Large intestine (tissue), 3 donors: ENCODE data around the gene CCDC85A. TPM values are rescaled to one million over a fixed set of nuclear protein-coding genes. Genes with fewer than 3 reads are reported as not detected.

ENCODE experiments used
- DNase-seq, 2 donors: peaks; one replicate each; pipeline versions ENCODE4 v3.0.0 to v3.0.0-alpha.2; 2013
- H3K27ac ChIP-seq: one replicate; pipeline ENCODE4 v1.5.1; 2013; ENCODE audit warnings: low read length
- H3K27me3 ChIP-seq: 2 replicates; pipeline ENCODE4 v1.6.1; 2013; ENCODE audit warnings: low read length; ENCODE audit not compliant: control insufficient read depth, insufficient read depth
- H3K36me3 ChIP-seq: 2 replicates; pipeline ENCODE4 v1.6.1; 2013; ENCODE audit warnings: low read length; ENCODE audit not compliant: control insufficient read depth, insufficient read depth
- H3K4me1 ChIP-seq: one replicate; pipeline ENCODE4 v1.6.1; 2013; ENCODE audit warnings: low read length; ENCODE audit not compliant: control insufficient read depth, insufficient read depth
- H3K4me3 ChIP-seq: one replicate; pipeline ENCODE4 v1.5.1; 2013; ENCODE audit warnings: low read length
- H3K9me3 ChIP-seq: one replicate; pipeline ENCODE4 v1.6.1; 2013; ENCODE audit warnings: mild to moderate bottlenecking, low read depth, low read length, moderate library complexity; ENCODE audit not compliant: control insufficient read depth
- WGBS: methylation state at CpG from one replicate; pipeline ENCODE4 v1.1.5; 2013; ENCODE audit warnings: low lambda C conversion rate; ENCODE audit not compliant: insufficient coverage; 5-methylcytosine and 5-hydroxymethylcytosine counted together
- polyA plus RNA-seq: library from polyadenylated mRNA; unstranded; fragments of 120-200 nt; gene quantifications from one replicate; pipeline ENCODE4 v1.2.1, GENCODE V29; 2013

Gene CCDC85A
- polyA plus RNA-seq, 1 donor, result 1.0 TPM

DNA sequence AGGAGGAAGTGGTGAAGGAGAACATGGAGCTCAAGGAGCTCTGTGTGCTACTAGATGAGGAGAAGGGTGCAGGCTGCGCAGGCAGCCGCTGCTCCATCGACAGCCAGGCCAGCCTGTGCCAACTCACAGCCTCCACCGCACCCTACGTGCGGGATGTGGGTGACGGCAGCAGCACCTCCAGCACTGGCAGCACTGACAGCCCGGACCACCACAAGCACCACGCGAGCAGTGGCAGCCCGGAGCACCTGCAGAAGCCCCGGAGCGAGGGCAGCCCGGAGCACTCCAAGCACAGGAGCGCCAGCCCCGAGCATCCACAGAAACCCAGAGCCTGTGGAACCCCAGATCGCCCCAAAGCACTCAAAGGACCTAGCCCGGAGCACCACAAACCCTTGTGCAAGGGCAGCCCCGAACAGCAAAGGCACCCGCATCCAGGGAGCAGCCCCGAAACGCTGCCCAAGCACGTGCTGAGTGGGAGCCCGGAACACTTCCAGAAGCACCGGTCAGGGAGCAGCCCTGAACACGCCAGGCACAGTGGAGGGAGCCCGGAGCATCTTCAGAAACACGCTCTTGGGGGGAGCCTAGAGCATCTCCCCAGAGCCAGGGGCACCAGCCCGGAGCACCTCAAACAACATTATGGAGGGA is 9.0 kb downstream of the CCDC85A start:
- DNase-seq, result no peak
- no CpG with 5 or more reads among the region's 29 CpGs for WGBS
- H3K36me3 ChIP-seq, result no peaks in the 10 kb centered on the region
- H3K4me3 ChIP-seq, result no peak overlapping the region
- no peaks in the 10 kb centered on the region for H3K4me1 ChIP-seq
- H3K27ac ChIP-seq, result no peak overlapping the region
- no peaks in the 10 kb centered on the region for H3K9me3 ChIP-seq
- no peaks in the 10 kb centered on the region for H3K27me3 ChIP-seq

DNA sequence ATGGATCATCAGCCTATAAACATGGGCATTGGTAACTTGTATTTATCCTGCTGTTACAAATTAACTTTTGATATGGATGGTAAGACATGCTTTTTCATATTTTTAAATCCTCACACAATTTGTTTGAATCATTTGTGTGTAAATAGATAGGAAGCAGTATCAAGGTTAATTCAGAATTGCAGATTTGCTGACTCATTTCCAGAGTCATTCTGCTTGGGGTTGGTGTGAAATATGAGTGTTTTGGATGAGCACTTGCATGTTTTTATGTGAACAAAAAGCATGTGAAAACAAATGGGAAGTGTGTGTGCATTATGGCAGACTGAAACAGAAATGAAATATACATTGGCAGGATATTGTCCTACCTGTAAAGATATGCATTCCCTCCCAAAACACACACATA is 11.8 kb downstream of the CCDC85A start:
- no peaks in the 10 kb centered on the region for H3K27me3 ChIP-seq
- H3K36me3 ChIP-seq, result no peaks in the 10 kb centered on the region
- no peak overlapping the region for H3K4me3 ChIP-seq
- no peaks in the 10 kb centered on the region for H3K9me3 ChIP-seq
- no peak for DNase-seq
- no peak overlapping the region for H3K27ac ChIP-seq
- H3K4me1 ChIP-seq, result no peaks in the 10 kb centered on the region

DNA sequence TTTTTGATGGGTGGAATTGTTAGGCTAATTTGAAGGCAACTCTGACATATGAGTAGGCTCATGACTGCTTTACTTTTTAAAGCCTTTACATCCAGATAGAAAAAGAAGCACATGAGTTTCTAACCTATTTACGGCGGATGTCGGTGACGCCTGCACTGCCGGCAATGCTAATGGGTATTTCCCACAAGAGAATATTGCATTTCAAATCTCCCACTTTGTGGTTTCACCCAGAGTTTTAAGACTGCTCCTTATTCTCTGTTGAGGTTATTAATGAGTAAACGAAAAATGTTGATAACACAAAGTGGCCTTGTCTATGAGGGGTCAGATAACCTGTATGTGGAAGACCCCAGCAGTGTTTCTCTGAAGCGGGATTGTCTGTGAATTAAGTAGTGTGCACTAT is 14.0 kb downstream of the CCDC85A start:
- WGBS, result 67% methylated on average over 1 of the region's 7 CpGs
- H3K36me3 ChIP-seq, result no peaks in the 10 kb centered on the region

DNA sequence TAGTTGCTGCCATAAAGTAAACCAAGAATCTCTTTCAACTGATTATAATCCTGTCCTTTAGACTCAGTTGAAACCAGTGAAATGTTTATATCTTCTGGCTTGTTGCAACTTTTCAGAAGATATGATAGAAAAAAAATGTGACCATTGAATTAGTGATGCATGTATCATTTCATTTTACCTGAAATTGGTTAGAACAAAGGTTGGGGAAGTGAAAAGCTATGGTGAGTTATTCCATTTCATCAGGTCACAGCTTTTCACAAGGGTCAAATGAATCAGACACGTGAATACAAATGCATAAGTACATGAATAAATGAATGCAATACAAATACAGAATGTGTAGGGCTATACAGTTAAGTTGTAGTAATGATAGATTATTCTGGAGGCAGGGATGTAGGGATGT is 15.1 kb downstream of the CCDC85A start:
- no peak for DNase-seq
- Histone ChIP-seq H3K36me3 (no peaks in the 10 kb centered on the region), H3K27me3 (no peaks in the 10 kb centered on the region), H3K4me3 (no peak overlapping the region), H3K9me3 (no peaks in the 10 kb centered on the region), H3K4me1 (no peaks in the 10 kb centered on the region), H3K27ac (no peak overlapping the region)
- WGBS, result no CpG with 5 or more reads among the region's 1 CpG

More for the DNA sequence above, 14.0 kb downstream of the CCDC85A start:
- no peak overlapping the region for H3K27ac ChIP-seq
- DNase-seq, result no peak
- no peaks in the 10 kb centered on the region for H3K9me3 ChIP-seq
- H3K4me1 ChIP-seq, result no peaks in the 10 kb centered on the region
- no peaks in the 10 kb centered on the region for H3K27me3 ChIP-seq
- H3K4me3 ChIP-seq, result no peak overlapping the region

DNA sequence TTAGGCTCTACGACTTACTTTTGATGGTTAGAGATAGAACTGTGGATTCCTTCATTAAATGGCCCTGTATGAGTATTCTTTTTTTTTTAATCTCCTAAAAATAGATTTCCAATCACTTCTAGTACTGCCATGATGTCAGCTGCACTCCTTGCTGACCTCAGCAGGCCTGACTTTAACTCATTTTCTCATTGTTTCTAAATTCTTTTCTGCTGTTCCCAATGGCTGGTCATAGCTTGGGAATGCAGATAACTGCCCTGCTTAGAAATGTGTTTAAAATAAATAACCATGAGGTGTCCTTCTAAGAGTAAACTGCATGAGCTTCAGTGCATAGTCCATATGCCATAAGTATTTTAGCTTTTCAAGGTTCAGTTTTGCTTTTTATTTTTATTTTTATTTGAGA is 15.7 kb downstream of the CCDC85A start:
- no peak for DNase-seq
- H3K36me3 ChIP-seq, result no peaks in the 10 kb centered on the region
- no peaks in the 10 kb centered on the region for H3K4me1 ChIP-seq
- H3K9me3 ChIP-seq, result no peaks in the 10 kb centered on the region
- no peak overlapping the region for H3K27ac ChIP-seq
- H3K4me3 ChIP-seq, result no peak overlapping the region
- H3K27me3 ChIP-seq, result no peaks in the 10 kb centered on the region
- 60% methylated on average over 1 of the region's 1 CpG for WGBS

DNA sequence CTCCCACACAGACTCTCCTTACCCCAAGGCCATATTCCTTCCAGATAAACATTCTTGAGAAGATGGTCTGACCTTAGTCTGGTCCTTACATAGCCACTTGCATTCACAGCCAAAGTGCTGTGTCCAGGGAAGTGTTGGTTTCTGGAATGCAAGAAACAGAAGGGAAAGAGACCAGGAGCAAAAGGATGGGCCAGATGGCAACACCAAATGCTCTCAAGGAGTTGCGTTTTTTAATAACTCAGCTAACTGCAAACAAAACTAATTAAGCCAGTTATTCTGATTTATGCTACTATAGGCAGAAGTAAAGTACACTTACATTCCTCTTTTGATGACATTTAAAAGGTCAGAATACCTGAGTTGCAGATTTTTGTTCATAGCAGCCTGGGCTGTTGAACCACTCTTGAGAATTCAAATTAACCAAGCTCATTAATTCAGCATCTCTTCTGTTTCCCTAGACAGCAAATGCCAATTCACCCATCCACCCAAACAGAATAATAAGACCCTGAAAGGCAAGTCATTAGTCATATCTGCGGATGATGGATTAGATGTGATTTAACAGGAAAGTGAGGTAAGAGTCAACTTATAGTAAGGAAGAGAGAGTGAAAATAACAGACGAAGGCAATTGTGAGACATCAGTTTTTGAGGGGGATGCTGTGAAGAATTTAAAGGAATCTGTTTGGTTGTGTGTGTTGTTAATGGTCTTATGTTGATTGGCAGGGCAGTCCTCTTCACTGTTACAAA is 18.8 kb downstream of the CCDC85A start:
- 100% methylated on average over 2 of the region's 3 CpGs for WGBS
- Histone ChIP-seq H3K27ac (no peak overlapping the region), H3K9me3 (no peaks in the 10 kb centered on the region), H3K36me3 (no peaks in the 10 kb centered on the region), H3K4me3 (no peak overlapping the region), H3K27me3 (no peaks in the 10 kb centered on the region), H3K4me1 (no peaks in the 10 kb centered on the region)
- no peak for DNase-seq

DNA sequence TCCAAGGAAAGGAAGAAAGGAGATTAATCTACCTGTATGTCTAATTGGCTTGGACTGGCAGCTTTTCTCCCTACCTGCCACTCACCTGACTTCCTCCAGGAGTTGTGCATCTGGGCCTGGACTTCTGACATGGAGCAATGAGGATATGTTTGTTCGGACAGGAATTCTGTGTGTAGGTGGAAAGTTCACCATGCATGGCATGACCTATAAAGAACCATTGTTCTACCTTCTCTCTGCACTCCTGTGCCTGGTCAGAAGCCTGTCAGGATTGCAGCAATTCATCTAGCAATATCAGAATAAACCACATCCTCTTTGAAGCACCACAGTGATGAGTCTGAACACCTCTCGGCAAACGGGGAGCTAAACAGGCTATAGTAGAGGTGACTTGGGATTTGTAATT is 20.8 kb downstream of the CCDC85A start:
- H3K4me1 ChIP-seq, result no peaks in the 10 kb centered on the region
- H3K27me3 ChIP-seq, result no peaks in the 10 kb centered on the region
- no CpG with 5 or more reads among the region's 3 CpGs for WGBS
- no peaks in the 10 kb centered on the region for H3K36me3 ChIP-seq
- no peaks in the 10 kb centered on the region for H3K9me3 ChIP-seq
- DNase-seq, result no peak
- H3K4me3 ChIP-seq, result no peak overlapping the region
- H3K27ac ChIP-seq, result no peak overlapping the region

DNA sequence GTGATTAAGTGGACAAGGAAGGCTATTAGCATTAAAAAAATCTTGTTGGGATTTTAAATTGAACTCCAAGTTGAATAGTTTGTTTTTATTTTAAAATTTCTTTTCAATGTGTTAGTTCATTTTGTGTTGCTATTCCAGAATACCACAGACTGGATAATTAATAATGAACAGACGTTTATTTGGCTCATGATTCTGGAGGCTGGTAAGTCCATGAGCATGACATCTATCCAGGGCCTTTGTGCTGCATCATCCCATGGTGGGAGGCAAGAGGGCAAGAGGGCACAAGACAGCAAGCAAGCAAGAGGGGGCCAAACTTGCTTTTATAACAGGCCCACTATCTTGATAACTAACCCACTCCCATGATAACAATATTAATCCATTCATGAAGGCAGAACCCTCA is 22.5 kb downstream of the CCDC85A start:
- no peak overlapping the region for H3K27ac ChIP-seq
- no peaks in the 10 kb centered on the region for H3K27me3 ChIP-seq
- H3K36me3 ChIP-seq, result no peaks in the 10 kb centered on the region
- no peaks in the 10 kb centered on the region for H3K9me3 ChIP-seq
- WGBS, result no CpG with 5 or more reads among the region's 1 CpG
- no peak overlapping the region for H3K4me3 ChIP-seq
- no peak for DNase-seq
- H3K4me1 ChIP-seq, result no peaks in the 10 kb centered on the region

DNA sequence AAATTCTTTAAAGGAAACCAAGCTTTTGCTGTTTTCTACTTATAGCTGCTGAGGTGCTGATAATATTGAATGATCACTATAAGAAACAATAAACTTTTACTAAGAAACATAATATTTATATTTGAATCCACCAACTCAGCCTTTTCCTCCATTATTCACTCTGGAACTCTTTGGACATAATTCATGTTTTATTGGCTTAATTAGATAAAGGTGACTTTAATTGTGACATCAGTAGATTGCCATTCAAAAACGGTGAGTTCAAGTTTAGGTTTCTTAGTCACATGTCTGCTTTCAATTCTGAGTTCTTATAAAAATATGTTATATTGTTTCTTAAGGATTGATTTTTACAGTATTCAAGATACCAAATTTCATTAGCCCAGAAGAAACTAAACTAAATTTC is 24.0 kb downstream of the CCDC85A start:
- Histone ChIP-seq H3K4me1 (no peaks in the 10 kb centered on the region), H3K9me3 (no peaks in the 10 kb centered on the region), H3K36me3 (no peaks in the 10 kb centered on the region), H3K4me3 (no peak overlapping the region), H3K27me3 (no peaks in the 10 kb centered on the region), H3K27ac (no peak overlapping the region)
- no peak for DNase-seq
- WGBS, result no CpG with 5 or more reads among the region's 1 CpG

DNA sequence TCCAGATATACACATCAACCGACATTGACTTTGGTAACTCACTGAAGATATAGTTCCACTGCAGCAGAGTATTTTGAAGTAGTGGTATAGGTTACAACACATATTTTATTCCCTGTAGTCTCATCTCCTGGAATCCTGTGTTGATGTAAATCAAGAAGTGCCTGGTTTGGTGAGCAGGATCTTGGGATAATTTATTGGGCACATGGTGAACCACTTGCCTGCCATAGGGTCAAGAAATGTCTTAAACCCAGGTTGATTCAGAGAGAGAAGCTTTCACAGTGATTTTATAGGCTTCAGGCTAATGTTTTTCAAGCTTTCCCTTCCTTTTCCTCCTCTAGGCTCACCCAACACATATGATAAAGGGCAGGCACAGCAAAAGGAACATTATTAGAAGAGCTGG is 24.6 kb downstream of the CCDC85A start:
- Histone ChIP-seq H3K27me3 (no peaks in the 10 kb centered on the region), H3K4me3 (no peak overlapping the region), H3K4me1 (no peaks in the 10 kb centered on the region), H3K9me3 (no peaks in the 10 kb centered on the region), H3K36me3 (no peaks in the 10 kb centered on the region), H3K27ac (no peak overlapping the region)
- no peak for DNase-seq
- WGBS, result no CpG with 5 or more reads among the region's 1 CpG

DNA sequence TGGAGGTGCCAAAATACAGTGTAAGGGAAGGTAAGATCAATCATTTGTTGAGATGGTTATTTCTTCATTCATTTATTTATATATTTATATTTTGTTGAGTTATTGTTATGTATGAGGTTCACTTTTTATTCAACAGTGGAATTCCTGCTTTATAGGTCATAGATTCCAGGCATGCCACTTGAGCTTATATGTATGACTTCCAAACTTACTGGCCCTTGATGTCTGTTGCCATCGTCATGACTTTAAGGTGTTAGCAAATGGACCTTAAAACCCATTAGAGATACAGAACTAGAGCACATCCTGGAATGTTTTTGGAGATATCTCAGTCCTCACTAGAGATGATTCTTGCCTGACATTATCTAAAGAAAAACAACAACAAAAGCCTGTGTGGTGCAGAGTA is 25.9 kb downstream of the CCDC85A start:
- no peak for DNase-seq
- no peaks in the 10 kb centered on the region for H3K36me3 ChIP-seq
- WGBS, result no CpG with 5 or more reads among the region's 1 CpG
- H3K4me3 ChIP-seq, result no peak overlapping the region
- H3K27me3 ChIP-seq, result no peaks in the 10 kb centered on the region
- H3K27ac ChIP-seq, result no peak overlapping the region
- no peaks in the 10 kb centered on the region for H3K4me1 ChIP-seq
- no peaks in the 10 kb centered on the region for H3K9me3 ChIP-seq
